Measurements from ENCODE around the gene UNC80.

DNA sequence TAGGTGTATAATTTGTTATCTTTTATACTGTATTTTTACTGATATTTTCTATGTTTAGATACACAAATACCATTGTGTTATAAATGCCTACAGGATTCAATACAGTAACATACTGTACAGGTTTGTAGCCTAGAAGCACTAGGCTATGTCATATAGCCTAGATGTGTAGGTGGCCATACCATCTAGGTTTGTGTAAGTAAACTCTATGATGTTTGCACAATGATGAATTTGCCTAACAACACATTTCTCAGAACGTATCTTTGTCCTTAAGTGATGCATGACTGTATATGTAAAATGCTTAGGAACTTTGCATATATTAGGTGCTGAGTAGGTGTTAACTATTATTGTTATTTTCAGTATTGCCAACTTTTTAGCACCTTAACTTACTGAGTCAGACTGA is 17.3 kb downstream of the UNC80 start:
- TF ChIP-seq, protein P1, sequence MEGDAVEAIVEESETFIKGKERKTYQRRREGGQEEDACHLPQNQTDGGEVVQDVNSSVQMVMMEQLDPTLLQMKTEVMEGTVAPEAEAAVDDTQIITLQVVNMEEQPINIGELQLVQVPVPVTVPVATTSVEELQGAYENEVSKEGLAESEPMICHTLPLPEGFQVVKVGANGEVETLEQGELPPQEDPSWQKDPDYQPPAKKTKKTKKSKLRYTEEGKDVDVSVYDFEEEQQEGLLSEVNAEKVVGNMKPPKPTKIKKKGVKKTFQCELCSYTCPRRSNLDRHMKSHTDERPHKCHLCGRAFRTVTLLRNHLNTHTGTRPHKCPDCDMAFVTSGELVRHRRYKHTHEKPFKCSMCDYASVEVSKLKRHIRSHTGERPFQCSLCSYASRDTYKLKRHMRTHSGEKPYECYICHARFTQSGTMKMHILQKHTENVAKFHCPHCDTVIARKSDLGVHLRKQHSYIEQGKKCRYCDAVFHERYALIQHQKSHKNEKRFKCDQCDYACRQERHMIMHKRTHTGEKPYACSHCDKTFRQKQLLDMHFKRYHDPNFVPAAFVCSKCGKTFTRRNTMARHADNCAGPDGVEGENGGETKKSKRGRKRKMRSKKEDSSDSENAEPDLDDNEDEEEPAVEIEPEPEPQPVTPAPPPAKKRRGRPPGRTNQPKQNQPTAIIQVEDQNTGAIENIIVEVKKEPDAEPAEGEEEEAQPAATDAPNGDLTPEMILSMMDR (conservative IDR thresholded peaks at IDR 0.05; ENCODE audit: low read depth, low read length): no peak
- TF ChIP-seq EZH2 (IDR thresholded peaks at IDR 0.05; ENCODE audit: low read length, unreplicated experiment): no peak
